Activated T-helper 2 cell treated with anti-CD3 and anti-CD28 coated beads, Interferon-gamma antibody, Interleukin-2, Interleukin-4, amounts not matched to agents 10 μg/mL and 5 μg/mL and 100 μg/mL, durations not matched to agents 14 hours and 24 hours and 36 hours (primary cell): ENCODE results near the gene VIPR2. TPM values are rescaled to one million over a fixed set of nuclear protein-coding genes. Genes with fewer than 3 reads are reported as not detected.

Experiments
- DNase-seq: peaks from one replicate; pipeline ENCODE4 v3.0.0; 2021; ENCODE audit warnings: low spot score
- H3K27ac Mint-ChIP-seq: one replicate; pipeline ENCODE4 v1.8.0; 2021; ENCODE audit warnings: mixed read lengths
- H3K27me3 Mint-ChIP-seq: one replicate; pipeline ENCODE4 v1.8.0; 2021; ENCODE audit warnings: low read depth, mixed read lengths
- H3K36me3 Mint-ChIP-seq: one replicate; pipeline ENCODE4 v1.8.0; 2021; ENCODE audit warnings: low read depth, mixed read lengths
- H3K4me1 Mint-ChIP-seq: one replicate; pipeline ENCODE4 v1.8.0; 2021; ENCODE audit warnings: low read depth, mixed read lengths
- H3K4me3 Mint-ChIP-seq: one replicate; pipeline ENCODE4 v1.8.0; 2021; ENCODE audit warnings: low read depth, mild to moderate bottlenecking, moderate library complexity, mixed read lengths
- H3K9me3 Mint-ChIP-seq: one replicate; pipeline ENCODE4 v1.8.0; 2021; ENCODE audit warnings: mixed read lengths
- intact Hi-C: fragments of 100-400 bp; cut with micrococcal nuclease; formaldehyde crosslinking; loops from one replicate; pipeline ENCODE4 v1.15.1; 2023
- total RNA-seq: library from RNA; stranded (reverse); gene quantifications from 2 replicates; pipeline ENCODE4 v1.2.3, GENCODE V29; 2022

The VIPR2 gene
- total RNA-seq, 1 donor from 2014 or later, result 4.2 TPM

GRCh38 chr7:159024280-159024951 lies 120.3 kb downstream of the VIPR2 start:
- Mint-ChIP-seq H3K36me3 (peaks cover 3% of the 10 kb centered on the region), H3K27ac (no peak overlapping the region), H3K9me3 (peaks cover 4% of the 10 kb centered on the region), H3K4me1 (peaks cover 10% of the 10 kb centered on the region), H3K4me3 (no peak overlapping the region), H3K27me3 (peaks cover 5% of the 10 kb centered on the region)
- intact Hi-C loops, result no loop called here
- no peak for DNase-seq

GRCh38 chr7:159023746-159024145 lies 120.9 kb downstream of the VIPR2 start:
- peaks cover 4% of the 10 kb centered on the region for H3K9me3 Mint-ChIP-seq
- no peak overlapping the region for H3K27ac Mint-ChIP-seq
- peaks cover 16% of the 10 kb centered on the region for H3K4me1 Mint-ChIP-seq
- no peak overlapping the region for H3K4me3 Mint-ChIP-seq
- intact Hi-C loops, result no loop called here
- peaks cover 3% of the 10 kb centered on the region for H3K36me3 Mint-ChIP-seq
- DNase-seq, result no peak
- peaks cover 10% of the 10 kb centered on the region for H3K27me3 Mint-ChIP-seq

GRCh38 chr7:159023206-159023605 lies 121.5 kb downstream of the VIPR2 start:
- Mint-ChIP-seq H3K9me3 (peaks cover 4% of the 10 kb centered on the region), H3K27me3 (peaks cover 10% of the 10 kb centered on the region), H3K36me3 (peaks cover 3% of the 10 kb centered on the region), H3K27ac (no peak overlapping the region), H3K4me1 (peaks cover 19% of the 10 kb centered on the region), H3K4me3 (no peak overlapping the region)
- intact Hi-C loops, result no loop called here
- no peak for DNase-seq

- intact Hi-C loops, result no loop called here
- Mint-ChIP-seq H3K36me3 (peaks cover 3% of the 10 kb centered on the region), H3K4me1 (peaks cover 23% of the 10 kb centered on the region), H3K27me3 (peaks cover 10% of the 10 kb centered on the region), H3K9me3 (peaks cover 4% of the 10 kb centered on the region), H3K27ac (no peak overlapping the region), H3K4me3 (no peak overlapping the region)
- DNase-seq, result no peak
These were observed 122.3 kb downstream of the VIPR2 start for GRCh38 chr7:159022238-159022993.

GRCh38 chr7:159020987-159021386 lies 123.7 kb downstream of the VIPR2 start:
- peaks cover 19% of the 10 kb centered on the region for H3K4me1 Mint-ChIP-seq
- H3K27ac Mint-ChIP-seq, result no peak overlapping the region
- no peak for DNase-seq
- H3K36me3 Mint-ChIP-seq, result peaks cover 3% of the 10 kb centered on the region
- H3K27me3 Mint-ChIP-seq, result peaks cover 10% of the 10 kb centered on the region
- H3K9me3 Mint-ChIP-seq, result peaks cover 4% of the 10 kb centered on the region
- intact Hi-C loops, result no loop called here
- H3K4me3 Mint-ChIP-seq, result no peak overlapping the region

- H3K9me3 Mint-ChIP-seq, result peaks cover 4% of the 10 kb centered on the region
- intact Hi-C loops, result no loop called here
- no peak overlapping the region for H3K4me3 Mint-ChIP-seq
- peaks cover 20% of the 10 kb centered on the region for H3K4me1 Mint-ChIP-seq
- peaks cover 3% of the 10 kb centered on the region for H3K36me3 Mint-ChIP-seq
- peaks cover 7% of the 10 kb centered on the region for H3K27me3 Mint-ChIP-seq
- H3K27ac Mint-ChIP-seq, result peak overlapping the region; percentile 80
- DNase-seq, result no peak
These were observed 125.6 kb downstream of the VIPR2 start for GRCh38 chr7:159019111-159019510.

- Mint-ChIP-seq H3K4me3 (no peak overlapping the region), H3K36me3 (peaks cover 3% of the 10 kb centered on the region), H3K27ac (peak overlapping the region; percentile 35), H3K4me1 (peaks cover 20% of the 10 kb centered on the region), H3K9me3 (peaks cover 4% of the 10 kb centered on the region), H3K27me3 (peaks cover 7% of the 10 kb centered on the region)
- no peak for DNase-seq
- intact Hi-C loops, result loop anchor here (1.0 kb wide), 2 partner anchors 13 to 34 kb away; no protein-coding TSS in a partner anchor
These were observed 126.9 kb downstream of the VIPR2 start for GRCh38 chr7:159017741-159018140.

- Mint-ChIP-seq H3K27me3 (peaks cover 7% of the 10 kb centered on the region), H3K9me3 (peaks cover 4% of the 10 kb centered on the region), H3K36me3 (peaks cover 3% of the 10 kb centered on the region), H3K27ac (no peak overlapping the region), H3K4me1 (peaks cover 19% of the 10 kb centered on the region), H3K4me3 (no peak overlapping the region)
- DNase-seq, result no peak
- intact Hi-C loops, result loop anchor here (1.0 kb wide), 2 partner anchors 13 to 34 kb away; no protein-coding TSS in a partner anchor
These were observed 127.5 kb downstream of the VIPR2 start for GRCh38 chr7:159017210-159017609.

- intact Hi-C loops, result no loop called here
- peaks cover 21% of the 10 kb centered on the region for H3K4me1 Mint-ChIP-seq
- H3K27me3 Mint-ChIP-seq, result peaks cover 7% of the 10 kb centered on the region
- no peak overlapping the region for H3K4me3 Mint-ChIP-seq
- no peak overlapping the region for H3K27ac Mint-ChIP-seq
- peaks cover 4% of the 10 kb centered on the region for H3K9me3 Mint-ChIP-seq
- DNase-seq, result no peak
- H3K36me3 Mint-ChIP-seq, result peaks cover 3% of the 10 kb centered on the region
These were observed 128.1 kb downstream of the VIPR2 start for GRCh38 chr7:159016591-159016990.

- Mint-ChIP-seq H3K27ac (peak overlapping the region; percentile 1), H3K4me3 (no peak overlapping the region), H3K4me1 (peaks cover 21% of the 10 kb centered on the region), H3K9me3 (peaks cover 4% of the 10 kb centered on the region), H3K36me3 (peaks cover 3% of the 10 kb centered on the region), H3K27me3 (peaks cover 11% of the 10 kb centered on the region)
- intact Hi-C loops, result no loop called here
- DNase-seq, result no peak
These were observed 128.9 kb downstream of the VIPR2 start for GRCh38 chr7:159015454-159016410.

GRCh38 chr7:159015081-159015453 lies 129.6 kb downstream of the VIPR2 start:
- DNase-seq, result no peak
- peaks cover under 1% of the 10 kb centered on the region for H3K9me3 Mint-ChIP-seq
- H3K27ac Mint-ChIP-seq, result peak overlapping the region; percentile 1
- peaks cover 9% of the 10 kb centered on the region for H3K27me3 Mint-ChIP-seq
- H3K36me3 Mint-ChIP-seq, result no peaks in the 10 kb centered on the region
- intact Hi-C loops, result no loop called here
- peaks cover 21% of the 10 kb centered on the region for H3K4me1 Mint-ChIP-seq
- no peak overlapping the region for H3K4me3 Mint-ChIP-seq

GRCh38 chr7:159014297-159015062 lies 130.2 kb downstream of the VIPR2 start:
- Mint-ChIP-seq H3K27me3 (peaks cover 9% of the 10 kb centered on the region), H3K9me3 (no peaks in the 10 kb centered on the region), H3K4me3 (no peak overlapping the region), H3K4me1 (peaks cover 21% of the 10 kb centered on the region), H3K27ac (no peak overlapping the region), H3K36me3 (no peaks in the 10 kb centered on the region)
- intact Hi-C loops, result no loop called here
- no peak for DNase-seq
